HEK293 (cell line): Measurements from ENCODE around the gene FLOT2.

Source experiments
- EGR2 ChIP-seq: fragments of 450-650 bp; formaldehyde crosslinking; IDR thresholded peaks from 2 replicates; pipeline ENCODE4 v1.5.1; 2016; ENCODE audit warnings: low read depth, missing biosample characterization, missing genetic modification characterization
- IKZF3 ChIP-seq: fragments of 450-650 bp; IDR thresholded peaks from 2 replicates; pipeline ENCODE4 v1.5.0; 2018; ENCODE audit warnings: missing biosample characterization, mild to moderate bottlenecking, missing genetic modification characterization, moderate library complexity
- KLF1 ChIP-seq: fragments of 450-650 bp; formaldehyde crosslinking; IDR thresholded peaks from 2 replicates; pipeline ENCODE4 v1.5.1; 2016; ENCODE audit warnings: missing biosample characterization, missing genetic modification characterization
- KLF17 ChIP-seq: fragments of 450-650 bp; formaldehyde crosslinking; IDR thresholded peaks from 2 replicates; pipeline ENCODE4 v1.5.1; 2016; ENCODE audit warnings: missing biosample characterization, missing genetic modification characterization
- MEIS1 ChIP-seq: sonication (generic); formaldehyde crosslinking; IDR thresholded peaks from 2 replicates; pipeline ENCODE4 v1.8.1; 2022; ENCODE audit warnings: missing genetic modification reagents, mild to moderate bottlenecking, borderline replicate concordance
- SP3 ChIP-seq: fragments of 450-650 bp; formaldehyde crosslinking; IDR thresholded peaks from 2 replicates; pipeline ENCODE4 v1.5.1; 2016; ENCODE audit warnings: missing biosample characterization, missing genetic modification characterization
- SP7 ChIP-seq: fragments of 450-650 bp; formaldehyde crosslinking; IDR thresholded peaks from 2 replicates; pipeline ENCODE4 v1.5.1; 2016; ENCODE audit warnings: missing biosample characterization, missing genetic modification characterization
- TCF7L2 ChIP-seq: IDR thresholded peaks from 2 replicates; pipeline ENCODE4 v1.6.1; 2011; ENCODE audit warnings: low read depth, mild to moderate bottlenecking, inconsistent platforms, low read length, moderate library complexity, borderline replicate concordance
- YY1 ChIP-seq: fragments of 450-650 bp; formaldehyde crosslinking; IDR thresholded peaks from 2 replicates; pipeline ENCODE4 v1.5.1; 2018; ENCODE audit warnings: missing biosample characterization, missing genetic modification characterization
- YY2 ChIP-seq: fragments of 450-650 bp; formaldehyde crosslinking; IDR thresholded peaks from 2 replicates; pipeline ENCODE4 v1.5.1; 2016; ENCODE audit warnings: missing biosample characterization, missing genetic modification characterization
- ZBTB10 ChIP-seq: fragments of 450-650 bp; formaldehyde crosslinking; IDR thresholded peaks from 2 replicates; pipeline ENCODE4 v1.5.1; 2016; ENCODE audit warnings: missing biosample characterization, missing genetic modification characterization
- ZBTB20 ChIP-seq: fragments of 450-650 bp; formaldehyde crosslinking; IDR thresholded peaks from 2 replicates; pipeline ENCODE4 v1.5.1; 2016; ENCODE audit warnings: missing biosample characterization, missing genetic modification characterization
- ZBTB44 ChIP-seq: fragments of 450-650 bp; IDR thresholded peaks from 2 replicates; pipeline ENCODE4 v1.5.1; 2018; ENCODE audit warnings: missing biosample characterization, mild to moderate bottlenecking, missing genetic modification characterization
- ZFP3 ChIP-seq: fragments of 450-650 bp; formaldehyde crosslinking; IDR thresholded peaks from 2 replicates; pipeline ENCODE4 v1.5.1; 2016; ENCODE audit warnings: low read depth, missing biosample characterization, missing genetic modification characterization
- ZFP41 ChIP-seq: fragments of 450-650 bp; formaldehyde crosslinking; IDR thresholded peaks from 2 replicates; pipeline ENCODE4 v1.5.1; 2016; ENCODE audit warnings: missing biosample characterization, missing genetic modification characterization, borderline replicate concordance
- ZNF155 ChIP-seq: fragments of 450-650 bp; formaldehyde crosslinking; IDR thresholded peaks from 2 replicates; pipeline ENCODE4 v1.5.1; 2016; ENCODE audit warnings: missing biosample characterization, missing genetic modification characterization
- ZNF184 ChIP-seq: fragments of 450-650 bp; IDR thresholded peaks from 2 replicates; pipeline ENCODE4 v1.5.1; 2018; ENCODE audit warnings: missing biosample characterization, mild to moderate bottlenecking, missing genetic modification characterization
- ZNF223 ChIP-seq: fragments of 450-650 bp; formaldehyde crosslinking; IDR thresholded peaks from 2 replicates; pipeline ENCODE4 v1.5.1; 2016; ENCODE audit warnings: missing biosample characterization, missing genetic modification characterization
- ZNF23 ChIP-seq: fragments of 450-650 bp; formaldehyde crosslinking; IDR thresholded peaks from 2 replicates; pipeline ENCODE4 v1.5.1; 2016; ENCODE audit warnings: missing biosample characterization, missing genetic modification characterization, borderline replicate concordance
- ZNF248 ChIP-seq: fragments of 450-650 bp; formaldehyde crosslinking; IDR thresholded peaks from 2 replicates; pipeline ENCODE4 v1.5.1; 2017; ENCODE audit warnings: missing biosample characterization, missing genetic modification characterization
- ZNF341 ChIP-seq: fragments of 450-650 bp; formaldehyde crosslinking; IDR thresholded peaks from 2 replicates; pipeline ENCODE4; 2016; ENCODE audit warnings: low read depth, missing biosample characterization, missing genetic modification characterization
- ZNF350 ChIP-seq: fragments of 450-650 bp; formaldehyde crosslinking; IDR thresholded peaks from 2 replicates; pipeline ENCODE4 v1.5.0; 2017; ENCODE audit warnings: missing biosample characterization, mild to moderate bottlenecking, missing genetic modification characterization
- ZNF362 ChIP-seq: fragments of 450-650 bp; formaldehyde crosslinking; IDR thresholded peaks from 2 replicates; pipeline ENCODE4 v1.5.1; 2016; ENCODE audit warnings: missing biosample characterization, missing genetic modification characterization
- ZNF37A ChIP-seq: fragments of 450-650 bp; IDR thresholded peaks from 2 replicates; pipeline ENCODE4 v1.5.1; 2018; ENCODE audit warnings: missing biosample characterization, missing genetic modification characterization
- ZNF391 ChIP-seq: fragments of 450-650 bp; formaldehyde crosslinking; IDR thresholded peaks from 2 replicates; pipeline ENCODE4 v1.5.1; 2016; ENCODE audit warnings: low read depth, missing biosample characterization, missing genetic modification characterization, borderline replicate concordance
- ZNF404 ChIP-seq: fragments of 450-650 bp; formaldehyde crosslinking; IDR thresholded peaks from 2 replicates; pipeline ENCODE4 v1.5.1; 2017; ENCODE audit warnings: missing biosample characterization, missing genetic modification characterization
- ZNF514 ChIP-seq: fragments of 450-650 bp; formaldehyde crosslinking; IDR thresholded peaks from 2 replicates; pipeline ENCODE4 v1.5.1; 2016; ENCODE audit warnings: missing biosample characterization, missing genetic modification characterization
- ZNF548 ChIP-seq: fragments of 450-650 bp; formaldehyde crosslinking; IDR thresholded peaks from 2 replicates; pipeline ENCODE4 v1.5.1; 2016; ENCODE audit warnings: missing biosample characterization, missing genetic modification characterization
- ZNF555 ChIP-seq: fragments of 450-650 bp; formaldehyde crosslinking; conservative IDR thresholded peaks from 2 replicates; pipeline ENCODE4 v1.5.1; 2017; ENCODE audit warnings: missing biosample characterization, mild to moderate bottlenecking, missing genetic modification characterization, inconsistent platforms
- ZNF558 ChIP-seq: fragments of 450-650 bp; formaldehyde crosslinking; IDR thresholded peaks from 2 replicates; pipeline ENCODE4 v1.5.1; 2016; ENCODE audit warnings: missing biosample characterization, missing genetic modification characterization
- ZNF621 ChIP-seq: fragments of 450-650 bp; formaldehyde crosslinking; IDR thresholded peaks from 2 replicates; pipeline ENCODE4 v1.5.1; 2017; ENCODE audit warnings: missing biosample characterization, missing genetic modification characterization
- ZNF692 ChIP-seq: fragments of 450-650 bp; formaldehyde crosslinking; IDR thresholded peaks from 2 replicates; pipeline ENCODE4 v1.5.1; 2016; ENCODE audit warnings: missing biosample characterization, missing genetic modification characterization
- ZNF837 ChIP-seq: fragments of 450-650 bp; formaldehyde crosslinking; IDR thresholded peaks from 2 replicates; pipeline ENCODE4 v1.5.1; 2016; ENCODE audit warnings: missing biosample characterization, missing genetic modification characterization
- ZXDB ChIP-seq: fragments of 450-650 bp; formaldehyde crosslinking; IDR thresholded peaks from 2 replicates; pipeline ENCODE4 v1.5.1; 2016; ENCODE audit warnings: missing biosample characterization, missing genetic modification characterization

Gene FLOT2

GRCh38 chr17:28842282-28843012 lies 55.1 kb downstream of the FLOT2 start, which contains the start of gene FAM222B (continued):
- TF ChIP-seq ZFP3 (tag by site-specific recombination) (no peak), KLF1 (tag by site-specific recombination) (peak; percentile 54; the same call in 1 of the 2 replicates), ZNF248 (tag by site-specific recombination) (no peak), KLF17 (tag by site-specific recombination) (peak; percentile 85; the same call in 1 of the 2 replicates), YY1 (tag by site-specific recombination) (peak; percentile 55; the same call in 1 of the 2 replicates), ZBTB44 (no peak), ZNF404 (tag by site-specific recombination) (no peak), ZNF558 (tag by site-specific recombination) (no peak), ZNF391 (tag by site-specific recombination) (peak; percentile 59; the same call in 1 of the 2 replicates), ZNF155 (tag by site-specific recombination) (no peak), ZNF514 (no peak), EGR2 (peak; percentile 97), YY2 (tag by site-specific recombination) (peak; percentile 85), ZNF548 (tag by site-specific recombination) (0 out of 2 replicates have a peak, but pooled peaks have one; percentile 12), ZNF621 (tag by site-specific recombination) (no peak), ZFP41 (tag by site-specific recombination) (no peak), ZBTB10 (peak; percentile 94), ZNF223 (tag by site-specific recombination) (no peak), ZNF23 (tag by site-specific recombination) (no peak), ZNF341 (tag by site-specific recombination) (peak; percentile 98), ZNF350 (tag by site-specific recombination) (no peak), ZNF184 (tag by site-specific recombination) (no peak), IKZF3 (no peak), ZNF37A (tag by site-specific recombination) (no peak), ZNF555 (tag by site-specific recombination) (no peak), TCF7L2 (no peak), ZBTB20 (tag by site-specific recombination) (peak; percentile 83; the same call in 1 of the 2 replicates), ZNF837 (no peak), SP3 (peak; percentile 79), MEIS1 (no peak), ZNF362 (tag by site-specific recombination) (no peak), ZXDB (tag by site-specific recombination) (peak; percentile 68; the same call in 1 of the 2 replicates), SP7 (peak; percentile 75), ZNF692 (tag by site-specific recombination) (peak; percentile 89)
